HG02981 (cell line): ENCODE measurements around the gene GYG1.

Source experiments
- ATAC-seq: cut with Tn5 transposase; IDR thresholded peaks from one replicate; pipeline ENCODE4 v1.9.1; 2021; ENCODE audit warnings: mild to moderate bottlenecking, moderate library complexity; ENCODE audit not compliant: unreplicated experiment

The GYG1 gene

DNA sequence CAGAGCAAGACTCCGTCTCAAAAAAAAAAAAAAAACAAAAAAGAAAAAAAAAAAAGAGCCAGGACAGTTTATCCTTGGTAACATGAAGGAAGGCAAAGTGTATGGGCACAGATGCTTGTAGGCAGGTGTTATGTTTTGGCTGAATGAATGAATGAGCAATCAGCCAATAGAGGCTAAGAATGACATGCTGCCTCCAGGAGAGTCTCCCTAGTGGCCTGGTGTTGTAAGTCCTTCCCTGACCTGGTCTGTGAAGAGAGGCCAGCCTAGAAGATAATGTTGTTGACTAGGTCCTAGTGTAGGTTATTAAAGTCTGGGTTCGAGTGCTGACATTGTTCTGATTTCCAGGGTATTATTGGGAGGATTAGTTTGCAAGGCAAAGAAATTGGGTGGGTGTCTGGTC, 24.9 kb downstream of the GYG1 start:
- no peak for ATAC-seq

DNA sequence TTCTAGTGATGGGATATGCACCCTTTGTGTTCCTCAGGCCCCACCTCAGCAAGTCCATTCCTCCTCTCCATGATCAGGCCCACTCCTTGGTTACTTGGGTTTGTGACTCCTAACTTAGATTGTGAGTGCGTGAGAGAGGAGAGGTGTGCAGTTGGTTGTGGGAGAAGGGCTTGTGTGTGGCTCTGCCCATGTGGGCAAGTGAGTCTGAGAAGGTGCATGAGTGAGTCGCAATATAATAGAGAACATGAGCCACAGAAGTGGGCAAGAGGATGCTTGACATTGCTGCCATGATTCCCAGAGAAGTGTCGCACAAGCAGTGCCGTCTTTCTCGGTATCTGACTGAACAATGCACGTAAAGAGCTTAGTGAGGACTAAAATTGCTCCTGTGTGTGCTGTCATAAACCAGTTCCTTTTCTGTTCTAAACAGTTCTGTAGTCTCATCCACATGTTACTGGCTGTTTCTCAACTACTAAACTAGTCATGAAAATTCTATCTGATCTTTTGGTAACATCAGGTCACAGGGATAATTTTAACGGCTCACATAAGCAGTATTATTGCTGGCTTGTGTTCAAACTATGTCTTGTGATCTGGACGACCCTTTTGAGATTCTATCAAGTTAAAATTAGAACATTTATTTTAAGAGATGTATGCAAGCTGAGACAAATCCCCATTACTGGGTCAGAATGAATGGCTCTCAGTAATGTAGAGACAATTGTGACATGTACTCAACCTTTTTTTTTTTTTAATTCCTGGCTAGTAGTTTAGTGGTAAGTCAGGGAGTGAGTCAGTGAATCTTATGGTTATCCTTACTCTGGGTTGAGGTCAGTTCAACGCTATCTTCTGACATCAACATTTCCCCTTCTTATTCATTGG, 25.6 kb downstream of the GYG1 start:
- no peak for ATAC-seq

DNA sequence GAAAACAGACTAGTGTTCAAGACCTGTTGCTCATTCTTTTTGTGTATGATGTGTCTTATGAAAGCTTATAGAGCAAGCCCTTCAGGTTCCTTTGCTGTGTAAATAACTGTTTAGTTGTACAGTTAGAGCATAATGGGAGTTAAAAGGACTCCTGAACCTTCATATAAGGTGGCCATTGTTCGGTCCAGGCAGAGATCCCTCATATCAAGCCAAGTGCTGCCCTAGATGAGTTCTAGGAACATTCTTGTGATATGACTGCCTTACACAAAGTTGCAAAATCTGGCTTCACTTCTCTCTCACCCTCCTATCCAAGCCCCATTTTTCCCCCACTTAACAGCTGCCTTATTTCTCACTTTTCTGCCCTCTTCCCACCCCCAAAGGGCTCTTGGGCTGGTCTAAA, 26.9 kb downstream of the GYG1 start:
- ATAC-seq, result no peak

DNA sequence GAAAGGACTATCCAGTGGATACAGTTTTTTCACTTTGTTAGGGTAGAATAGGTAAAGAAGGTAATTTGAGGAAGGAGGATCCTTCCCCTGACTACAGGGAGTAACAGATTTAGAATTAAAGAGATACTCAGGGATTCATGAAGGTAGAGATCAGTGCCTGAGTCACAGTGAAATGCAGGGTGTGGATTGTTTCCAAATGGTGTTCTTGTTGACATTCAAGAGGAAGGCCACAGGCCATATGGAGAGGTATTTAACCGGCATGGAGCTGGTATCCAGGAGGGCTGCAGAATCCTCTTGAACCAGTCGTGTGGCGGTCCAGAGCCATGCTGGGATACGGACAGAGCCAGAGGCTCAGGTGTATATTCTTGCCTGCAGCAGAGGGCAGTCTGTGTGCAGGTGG, 28.2 kb downstream of the GYG1 start:
- ATAC-seq, result no peak

DNA sequence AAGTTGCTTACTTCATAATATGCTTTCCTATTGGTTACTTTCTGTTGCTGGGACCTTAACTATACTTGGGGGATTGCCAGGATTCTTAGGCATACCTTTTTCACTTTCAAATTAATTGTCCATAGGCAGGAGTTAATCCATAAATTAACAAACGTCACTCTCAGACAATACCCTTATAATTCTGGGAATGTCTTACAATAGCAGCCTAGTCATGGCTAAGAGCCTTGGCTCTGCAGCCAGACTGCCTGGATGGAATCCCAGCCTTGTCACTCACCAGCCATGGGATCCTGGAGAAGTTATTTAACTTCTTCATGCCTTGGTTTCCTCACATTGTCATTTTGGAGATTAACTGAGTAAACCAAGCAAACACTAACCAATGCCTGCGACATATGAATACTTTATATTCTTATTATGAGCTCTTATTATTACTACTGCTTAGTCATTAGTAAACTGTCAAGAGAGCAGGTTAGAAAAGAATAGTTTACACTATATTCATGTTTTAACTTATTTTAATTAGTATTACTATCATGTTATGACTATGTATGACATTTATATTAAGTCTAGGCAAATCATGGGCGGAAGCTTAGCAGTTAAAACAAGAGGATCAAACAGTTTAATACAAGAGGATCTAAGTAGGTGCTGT, 29.0 kb downstream of the GYG1 start:
- ATAC-seq, result no peak

DNA sequence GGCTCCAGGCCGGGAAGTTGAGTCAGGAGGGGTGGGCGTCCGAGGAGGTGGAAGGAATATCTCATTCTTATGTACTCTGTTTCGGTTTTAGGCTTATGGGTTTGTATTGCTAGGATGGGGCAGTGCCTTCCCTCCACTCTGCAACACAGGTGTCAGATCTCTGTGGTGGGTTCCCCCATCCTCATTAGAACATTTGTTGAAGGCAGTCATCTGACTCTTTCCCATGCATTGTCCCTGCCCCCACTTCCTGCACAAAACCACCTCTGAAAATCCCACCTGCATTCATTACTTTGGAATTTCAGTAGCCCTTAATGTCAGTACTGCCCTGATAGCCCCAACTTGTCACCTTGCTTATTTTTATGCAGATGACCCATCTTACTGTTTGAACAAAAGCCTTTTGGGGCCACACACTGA, 29.5 kb downstream of the GYG1 start:
- ATAC-seq, result no peak

DNA sequence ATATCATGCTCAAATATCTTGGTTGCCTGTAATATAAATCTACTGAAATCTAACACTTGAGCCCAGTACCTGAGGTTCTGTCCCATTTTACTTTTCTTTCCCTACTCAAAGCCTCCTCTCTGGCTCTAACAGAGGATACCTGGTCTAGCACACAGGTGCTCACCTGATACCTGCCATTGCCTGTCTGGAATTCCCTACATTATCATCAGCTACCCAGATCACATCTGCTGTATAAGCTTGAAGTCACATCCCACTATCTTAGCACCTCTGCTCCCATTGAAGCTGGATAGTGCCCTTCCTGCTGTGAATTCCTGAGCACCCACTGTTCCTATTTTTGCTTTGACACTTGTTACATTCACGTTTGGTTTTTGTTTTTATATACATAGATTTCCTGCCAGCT, 30.5 kb downstream of the GYG1 start:
- ATAC-seq, result no peak

DNA sequence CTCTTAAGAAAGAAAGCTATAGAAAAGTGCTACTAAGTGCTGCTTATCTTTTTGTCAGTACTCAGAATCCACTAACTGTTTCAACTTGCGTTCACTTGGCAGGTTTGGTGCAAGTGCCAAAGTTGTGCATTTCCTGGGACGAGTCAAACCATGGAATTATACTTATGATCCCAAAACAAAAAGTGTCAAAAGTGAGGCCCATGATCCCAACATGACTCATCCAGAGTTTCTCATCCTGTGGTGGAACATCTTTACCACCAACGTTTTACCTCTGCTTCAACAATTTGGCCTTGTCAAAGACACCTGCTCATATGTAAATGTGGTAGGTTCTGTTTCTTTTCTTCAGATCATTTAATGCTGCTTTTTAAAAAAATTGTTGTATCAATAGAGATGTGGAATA, 32.6 kb downstream of the GYG1 start:
- no peak for ATAC-seq

DNA sequence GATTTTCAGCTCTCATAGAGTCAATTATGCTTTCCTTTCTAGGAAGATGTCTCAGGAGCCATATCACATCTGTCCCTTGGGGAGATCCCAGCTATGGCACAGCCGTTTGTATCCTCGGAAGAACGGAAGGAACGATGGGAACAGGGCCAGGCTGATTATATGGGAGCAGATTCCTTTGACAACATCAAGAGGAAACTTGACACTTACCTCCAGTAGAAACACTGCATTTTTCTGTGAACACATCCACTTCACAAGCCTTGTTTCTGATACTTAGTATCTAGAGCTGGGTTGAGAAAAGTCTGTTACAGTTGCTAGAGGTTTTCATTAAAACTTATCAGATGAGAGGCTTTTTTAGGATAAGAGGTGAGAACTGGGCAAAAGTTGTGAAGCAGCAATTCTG, 35.4 kb downstream of the GYG1 start:
- ATAC-seq, result no peak

DNA sequence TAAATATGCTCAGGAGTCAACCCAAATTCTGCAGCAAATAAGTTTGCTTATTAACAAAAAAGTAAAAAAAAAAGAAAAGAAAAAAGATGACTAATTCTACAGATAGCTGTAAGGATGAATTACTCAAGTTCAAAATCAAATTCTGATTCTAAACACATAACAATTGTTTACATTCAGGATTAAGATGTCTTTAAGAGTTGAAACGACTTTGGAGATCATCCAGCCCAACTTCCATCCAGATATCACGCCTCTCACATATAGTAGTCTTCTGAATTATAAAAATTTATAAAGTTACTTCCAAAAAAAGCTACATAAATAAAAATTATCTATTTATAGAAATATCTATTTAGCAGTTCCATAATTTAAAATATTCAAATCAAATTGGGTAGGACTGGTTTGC, 39.8 kb downstream of the GYG1 start:
- ATAC-seq, result no peak

DNA sequence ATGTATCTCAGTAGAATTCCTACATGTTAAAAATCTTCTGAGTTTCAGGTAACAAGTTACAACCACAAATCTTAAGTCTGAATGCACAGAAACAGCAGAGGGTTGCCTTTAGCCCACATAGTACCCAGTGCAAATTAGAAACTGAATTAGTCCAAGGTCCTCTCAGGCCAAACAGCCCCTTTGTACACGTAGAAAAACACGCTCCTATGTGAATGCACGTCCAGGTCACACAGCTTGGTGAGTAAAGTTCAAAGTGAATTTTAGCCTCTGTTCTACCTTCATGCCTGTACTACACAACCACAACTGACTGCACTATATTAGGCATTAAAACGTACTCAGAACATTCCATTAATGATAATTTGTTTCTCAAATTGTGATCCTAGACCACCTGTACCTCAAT, 46.3 kb downstream of the GYG1 start:
- no peak for ATAC-seq

DNA sequence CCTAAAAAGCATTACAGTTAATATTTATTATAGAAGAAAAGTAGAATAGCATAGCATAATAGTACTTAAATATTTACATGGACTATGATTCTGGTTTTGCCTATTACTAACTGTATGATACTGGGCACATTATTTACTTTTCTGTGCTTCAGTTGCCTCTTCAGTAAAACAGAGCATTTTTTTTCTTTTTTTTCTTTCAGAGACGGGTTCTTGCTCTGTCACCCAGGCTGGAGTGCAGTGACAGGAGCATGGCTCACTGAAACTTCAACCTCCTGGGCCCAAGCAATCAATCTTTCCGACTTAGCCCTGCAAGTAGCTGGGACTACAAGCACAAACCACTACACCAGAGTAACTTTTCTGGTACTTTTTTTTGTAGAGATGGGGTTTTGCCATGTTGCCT, 47.0 kb downstream of the GYG1 start:
- ATAC-seq, result no peak

DNA sequence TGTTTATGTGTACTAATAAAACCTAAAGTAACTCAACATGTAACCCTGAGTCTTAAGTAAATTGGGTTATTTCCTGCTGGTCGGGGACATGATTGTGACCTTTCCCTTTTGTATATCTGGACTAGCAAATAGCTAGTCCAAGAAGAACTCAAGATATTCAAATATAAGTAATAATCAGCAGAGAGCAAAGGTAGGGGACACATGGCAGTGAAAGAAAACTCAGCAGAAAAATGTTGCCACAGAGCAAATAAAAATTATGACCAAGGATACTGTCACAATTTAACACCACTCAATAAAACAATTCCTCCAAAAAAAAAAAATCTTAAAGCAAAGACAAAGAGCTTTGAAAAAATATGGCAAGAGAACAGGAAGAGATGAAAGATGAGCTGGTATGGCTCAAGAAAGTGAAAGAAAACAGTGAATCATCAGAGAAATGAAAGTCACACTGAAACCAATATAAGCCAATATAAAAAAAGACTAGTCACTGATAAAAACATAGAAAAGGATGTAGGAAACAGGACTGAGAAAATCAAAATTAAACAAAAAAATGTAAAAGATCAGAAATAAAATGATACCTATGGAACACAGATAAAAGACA, 51.5 kb downstream of the GYG1 start:
- peak; percentile 86 for ATAC-seq

DNA sequence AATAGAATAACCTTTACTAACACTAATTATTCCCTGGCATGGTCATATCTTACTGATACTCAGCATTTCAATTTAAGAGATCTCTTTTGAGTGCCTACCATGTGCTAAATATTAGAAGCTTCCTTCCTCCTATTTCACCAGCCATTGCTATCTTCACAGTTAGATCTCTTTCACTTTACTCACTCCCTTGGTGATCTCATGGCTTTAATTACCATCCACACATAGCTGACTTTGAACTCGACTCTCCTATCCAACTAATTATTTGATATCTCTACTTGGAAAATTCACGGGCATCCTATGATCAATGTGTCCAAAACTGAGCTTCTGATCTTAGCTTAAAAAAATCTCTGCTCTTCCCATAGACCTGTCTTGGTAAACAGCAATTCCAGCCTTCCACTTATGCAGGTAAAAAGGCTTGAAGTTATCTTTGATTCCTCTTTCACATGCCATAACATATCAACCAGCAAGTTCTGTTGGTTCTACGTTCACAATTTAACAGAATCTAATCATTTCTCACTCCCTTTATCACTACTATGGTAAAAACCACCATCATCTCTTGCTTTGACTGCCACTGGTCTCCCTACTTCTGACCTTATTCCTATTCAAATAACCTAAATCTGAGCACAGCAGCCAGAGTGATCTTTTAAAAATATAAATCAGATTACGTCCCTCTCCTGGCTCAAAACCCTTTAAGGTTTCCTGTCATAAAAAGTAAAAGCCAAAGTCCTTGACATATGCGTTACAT, 53.2 kb downstream of the GYG1 start:
- ATAC-seq, result no peak

DNA sequence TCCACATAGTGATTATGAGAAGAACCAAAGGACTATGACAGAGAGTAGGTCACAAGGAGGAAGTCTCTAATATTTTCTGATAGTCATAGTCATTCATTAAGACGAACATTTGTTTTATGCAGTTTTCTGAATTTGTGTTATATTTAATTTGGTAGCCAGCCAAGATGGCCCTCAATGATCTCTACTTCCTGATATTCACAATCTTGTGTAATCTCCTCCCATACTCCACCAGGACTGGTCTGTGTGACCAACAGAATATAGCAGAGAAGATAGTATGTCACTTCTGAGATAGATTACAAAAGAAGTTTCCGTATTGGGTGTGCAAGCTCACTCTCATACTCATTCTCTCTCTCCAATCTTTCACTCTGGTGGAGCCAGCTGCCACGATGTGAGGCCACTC, 64.2 kb downstream of the GYG1 start:
- no peak for ATAC-seq

DNA sequence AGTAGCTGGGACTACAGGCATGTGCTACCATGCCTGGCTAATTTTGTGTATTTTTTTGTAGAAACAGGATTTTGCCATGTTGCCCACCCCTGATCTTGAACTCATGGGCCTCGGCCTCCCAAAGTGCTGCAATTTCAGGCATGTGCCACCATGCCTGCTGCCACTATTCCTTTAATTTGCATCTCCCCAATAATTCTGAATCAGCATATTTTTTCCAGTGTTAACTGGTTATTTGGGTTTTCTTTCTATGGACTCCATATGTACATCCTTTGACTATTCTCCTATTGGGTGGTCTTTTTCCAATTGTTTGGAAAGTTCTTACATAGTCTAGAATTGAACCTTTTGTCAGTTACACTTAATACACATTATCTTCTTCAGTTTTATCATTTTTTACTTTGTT, 66.9 kb downstream of the GYG1 start:
- ATAC-seq, result no peak

DNA sequence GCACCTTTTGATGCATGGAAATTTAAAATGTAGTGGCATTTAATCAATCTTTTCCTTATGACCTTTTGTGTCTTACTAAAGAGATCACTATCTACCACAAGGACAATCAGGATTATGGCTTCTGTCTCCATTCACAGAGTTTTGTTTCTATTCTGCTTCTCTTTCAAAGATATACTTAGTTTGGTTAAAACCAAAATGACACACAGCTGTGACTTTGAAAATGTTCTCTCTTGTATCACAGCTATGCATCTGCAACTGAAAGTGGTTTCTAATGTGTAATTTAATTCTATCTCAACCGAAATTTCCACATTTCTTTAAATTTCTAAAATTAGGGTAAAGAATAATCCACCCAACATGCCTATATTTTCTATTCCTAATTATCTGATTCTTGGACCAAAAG, 67.3 kb downstream of the GYG1 start:
- ATAC-seq, result peak; percentile 68

DNA sequence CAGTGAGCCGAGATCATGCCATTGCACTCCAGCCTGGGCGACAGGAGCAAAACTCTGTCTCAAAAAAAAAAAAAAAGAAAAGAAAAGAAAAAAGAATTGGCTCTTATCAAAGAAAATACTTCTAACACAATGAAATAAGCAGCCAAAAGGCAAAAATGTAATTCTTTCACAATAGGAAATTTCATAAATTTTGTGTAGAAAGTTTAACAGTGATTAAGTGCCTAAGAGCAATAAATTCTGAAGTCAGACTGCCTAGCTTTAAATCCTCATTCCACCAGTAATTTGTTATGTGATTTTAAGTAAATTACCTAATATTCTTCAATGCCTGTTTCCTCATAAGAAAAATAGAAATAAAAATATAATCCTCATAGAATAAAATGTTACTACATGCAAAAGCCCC, 70.4 kb downstream of the GYG1 start:
- no peak for ATAC-seq

DNA sequence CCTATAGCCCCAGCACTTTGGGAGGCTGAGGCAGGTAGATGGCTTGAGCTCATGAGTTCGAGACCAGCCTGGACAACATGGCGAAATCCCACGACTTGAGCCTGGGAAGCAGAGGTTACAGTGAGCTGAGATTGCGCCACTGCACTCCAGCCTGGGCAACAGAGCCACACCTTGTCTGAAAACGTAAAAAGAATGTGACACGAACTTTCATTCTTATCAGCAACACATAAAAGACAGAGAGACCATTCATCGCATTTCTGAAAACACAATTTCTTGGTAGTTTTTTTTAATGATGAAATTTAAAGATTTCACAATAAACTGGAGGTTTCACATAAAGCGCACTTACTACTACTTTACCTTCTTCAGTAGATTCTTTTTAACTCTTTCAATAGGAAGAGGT, 76.5 kb downstream of the GYG1 start:
- ATAC-seq, result no peak
